Measurements from ENCODE around the gene EPB41L1. TPM values are rescaled to one million over a fixed set of nuclear protein-coding genes. Genes with fewer than 3 reads are reported as not detected.

The EPB41L1 gene
- total RNA-seq, 2 experiments from 2014 or later = 1.0 to 2.2 TPM

DNA sequence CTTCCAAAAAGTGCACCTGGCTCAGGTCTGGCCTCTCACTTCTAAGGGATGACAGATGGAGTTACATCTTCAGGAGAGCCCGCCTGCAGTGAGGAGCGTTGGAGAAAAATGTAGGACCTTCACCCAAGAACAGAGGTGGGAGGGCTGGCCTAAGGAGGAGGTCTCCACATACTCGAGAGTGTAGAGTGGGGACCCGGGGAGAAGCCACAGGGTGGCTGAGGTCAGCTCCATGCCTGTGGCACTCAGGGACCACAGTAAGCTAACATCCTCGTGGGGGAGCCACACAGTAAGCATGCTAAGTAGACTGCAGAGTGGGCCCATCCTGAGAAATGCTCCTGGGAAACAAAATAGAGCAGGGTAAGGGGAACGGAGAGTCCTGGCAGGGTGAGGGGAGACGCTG is 105.8 kb downstream of the EPB41L1 start:
- Mint-ChIP-seq H3K4me3 (no peak overlapping the region), H3K4me1 (ENCODE audit: low read depth) (no peaks in the 10 kb centered on the region), H3K27me3 (no peaks in the 10 kb centered on the region), H3K27ac (no peak overlapping the region), H3K9me3 (no peaks in the 10 kb centered on the region), H3K36me3 (ENCODE audit: low read depth) (peaks cover 5% of the 10 kb centered on the region)
- intact Hi-C loops (cut with micrococcal nuclease) = no loop called here
- DNase-seq (no peak), ATAC-seq (no peak)
- POLR2A ChIA-PET = no interaction called here
- CTCF ChIA-PET = no interaction called here
- TF ChIP-seq, protein P1, sequence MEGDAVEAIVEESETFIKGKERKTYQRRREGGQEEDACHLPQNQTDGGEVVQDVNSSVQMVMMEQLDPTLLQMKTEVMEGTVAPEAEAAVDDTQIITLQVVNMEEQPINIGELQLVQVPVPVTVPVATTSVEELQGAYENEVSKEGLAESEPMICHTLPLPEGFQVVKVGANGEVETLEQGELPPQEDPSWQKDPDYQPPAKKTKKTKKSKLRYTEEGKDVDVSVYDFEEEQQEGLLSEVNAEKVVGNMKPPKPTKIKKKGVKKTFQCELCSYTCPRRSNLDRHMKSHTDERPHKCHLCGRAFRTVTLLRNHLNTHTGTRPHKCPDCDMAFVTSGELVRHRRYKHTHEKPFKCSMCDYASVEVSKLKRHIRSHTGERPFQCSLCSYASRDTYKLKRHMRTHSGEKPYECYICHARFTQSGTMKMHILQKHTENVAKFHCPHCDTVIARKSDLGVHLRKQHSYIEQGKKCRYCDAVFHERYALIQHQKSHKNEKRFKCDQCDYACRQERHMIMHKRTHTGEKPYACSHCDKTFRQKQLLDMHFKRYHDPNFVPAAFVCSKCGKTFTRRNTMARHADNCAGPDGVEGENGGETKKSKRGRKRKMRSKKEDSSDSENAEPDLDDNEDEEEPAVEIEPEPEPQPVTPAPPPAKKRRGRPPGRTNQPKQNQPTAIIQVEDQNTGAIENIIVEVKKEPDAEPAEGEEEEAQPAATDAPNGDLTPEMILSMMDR (IDR thresholded peaks at IDR 0.05) = no peak

DNA sequence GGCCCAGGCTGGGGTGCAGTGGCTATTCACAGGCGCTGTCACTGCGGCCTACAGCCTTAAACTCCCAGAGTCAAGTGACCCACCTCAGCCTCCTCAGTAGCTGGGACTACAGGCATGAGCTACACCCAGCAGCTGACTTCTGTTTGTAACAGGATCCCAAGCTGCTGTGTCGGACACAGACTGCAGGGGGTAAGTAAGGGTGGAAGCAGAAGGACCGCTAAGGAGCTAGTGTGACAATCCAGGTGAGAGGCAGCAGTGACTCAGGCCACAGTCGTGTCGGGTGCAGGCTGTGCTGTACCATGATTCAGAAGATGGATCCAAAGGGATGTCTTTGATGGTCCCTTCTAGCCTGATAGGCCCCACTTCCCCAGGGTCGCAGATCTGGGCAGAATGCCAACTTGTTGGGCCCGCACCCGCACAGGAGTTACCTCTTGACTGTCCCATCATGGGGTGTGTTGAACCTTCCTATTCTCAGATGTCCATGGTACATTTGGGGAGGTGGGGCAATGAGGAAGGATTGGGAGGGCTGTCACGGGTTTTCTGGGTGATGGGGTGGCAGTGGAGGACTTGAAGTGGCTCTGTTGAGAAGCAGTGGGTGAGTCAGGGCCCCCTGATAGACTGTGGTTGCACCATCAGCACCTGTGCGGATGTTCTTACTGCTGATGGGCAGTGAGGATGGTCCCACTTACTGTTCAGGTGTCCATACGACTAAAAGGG is 107.0 kb downstream of the EPB41L1 start:
- Mint-ChIP-seq H3K9me3 (no peaks in the 10 kb centered on the region), H3K27me3 (no peaks in the 10 kb centered on the region), H3K4me1 (ENCODE audit: low read depth) (no peaks in the 10 kb centered on the region), H3K27ac (no peak overlapping the region), H3K4me3 (no peak overlapping the region), H3K36me3 (ENCODE audit: low read depth) (no peaks in the 10 kb centered on the region)
- ChIA-PET CTCF (interaction anchor here (1.4 kb wide), 1 partner anchor 138 kb away, joined by 3 read pairs; no protein-coding TSS in a partner anchor), POLR2A (interaction anchor here (0.6 kb wide), 1 partner anchor 23 kb away, joined by 4 read pairs; no protein-coding TSS in a partner anchor)
- TF ChIP-seq, protein P1 (IDR thresholded peaks at IDR 0.05) = no peak
- DNase-seq = no peak
- intact Hi-C loops (cut with micrococcal nuclease) = no loop called here
- ATAC-seq = no peak

DNA sequence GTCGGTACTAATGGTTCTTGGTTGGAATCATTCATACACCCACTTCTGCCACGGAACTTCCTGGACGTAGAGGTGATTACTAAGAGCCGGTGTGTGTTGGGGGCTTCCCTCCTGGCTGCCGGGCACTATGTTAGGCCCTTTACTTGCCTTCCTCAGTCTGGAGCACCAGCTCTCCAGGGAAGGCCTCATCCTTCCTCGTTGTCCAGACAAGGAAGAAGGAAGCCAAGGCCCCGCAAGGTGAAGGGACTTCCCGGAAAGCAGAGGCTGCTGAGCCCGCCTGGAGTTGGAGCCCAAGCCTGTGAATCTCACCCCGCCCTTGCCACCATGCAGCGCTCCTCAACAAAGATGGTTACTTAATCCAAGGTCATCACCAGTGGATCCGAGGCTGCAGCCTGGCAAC is 107.9 kb downstream of the EPB41L1 start:
- no peaks in the 10 kb centered on the region for H3K9me3 Mint-ChIP-seq
- intact Hi-C loops (cut with micrococcal nuclease) = no loop called here
- no peak overlapping the region for H3K27ac Mint-ChIP-seq
- TF ChIP-seq, protein P1 (IDR thresholded peaks at IDR 0.05) = no peak
- H3K27me3 Mint-ChIP-seq = no peaks in the 10 kb centered on the region
- ChIA-PET POLR2A (interaction anchor here (0.6 kb wide), 2 partner anchors 24 to 1291 kb away, joined by 3 to 4 read pairs; no protein-coding TSS in a partner anchor), CTCF (interaction anchor here (1.4 kb wide), 1 partner anchor 137 kb away, joined by 3 read pairs; no protein-coding TSS in a partner anchor)
- H3K4me3 Mint-ChIP-seq = no peak overlapping the region
- DNase-seq (no peak), ATAC-seq (no peak)
- H3K4me1 Mint-ChIP-seq (ENCODE audit: low read depth) = no peaks in the 10 kb centered on the region
- H3K36me3 Mint-ChIP-seq (ENCODE audit: low read depth) = no peaks in the 10 kb centered on the region

DNA sequence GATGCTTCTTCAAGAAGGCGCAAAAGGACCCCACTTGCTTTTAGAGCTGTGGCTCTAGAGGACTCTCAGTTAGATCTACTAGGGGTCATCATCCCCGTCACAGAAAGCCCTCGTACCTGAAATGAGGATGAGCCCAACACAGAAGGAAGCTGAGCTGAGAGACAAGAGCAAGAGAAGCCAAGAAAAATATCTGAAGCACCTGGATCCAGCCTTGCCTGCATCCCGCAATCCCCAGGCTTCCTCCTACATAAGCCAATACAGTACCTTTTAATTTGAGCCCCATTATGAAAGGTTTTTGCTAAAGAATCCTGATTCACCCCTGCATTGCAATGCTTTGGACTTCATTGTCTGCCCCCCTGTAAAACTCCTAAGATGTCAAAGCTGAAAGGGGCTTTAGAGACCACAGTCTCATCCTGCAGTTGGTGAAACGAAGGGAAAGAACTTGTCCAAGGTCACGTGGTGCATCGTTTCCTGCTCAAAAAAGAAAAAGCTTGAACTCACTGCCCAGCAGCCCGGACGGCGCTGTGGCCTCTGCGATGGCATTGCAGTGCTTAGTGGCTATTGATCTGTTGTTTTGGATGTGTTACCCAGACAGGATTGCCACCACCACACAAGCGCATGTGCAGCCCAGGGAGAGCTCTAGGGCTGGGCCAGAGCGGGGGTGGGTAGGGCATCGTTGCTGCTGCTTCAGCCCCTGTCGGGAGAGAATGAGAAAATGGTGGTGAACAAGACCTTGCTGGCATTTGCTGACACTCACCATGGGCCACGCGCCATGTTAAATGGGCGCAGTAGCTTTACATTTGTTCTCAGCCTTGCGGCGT is 110.1 kb downstream of the EPB41L1 start:
- H3K4me1 Mint-ChIP-seq (ENCODE audit: low read depth) = no peaks in the 10 kb centered on the region
- DNase-seq (no peak), ATAC-seq (no peak)
- H3K36me3 Mint-ChIP-seq (ENCODE audit: low read depth) = no peaks in the 10 kb centered on the region
- H3K27ac Mint-ChIP-seq = no peak overlapping the region
- H3K27me3 Mint-ChIP-seq = no peaks in the 10 kb centered on the region
- H3K4me3 Mint-ChIP-seq = no peak overlapping the region
- CTCF ChIA-PET = no interaction called here
- TF ChIP-seq, protein P1 (IDR thresholded peaks at IDR 0.05) = no peak
- H3K9me3 Mint-ChIP-seq = no peaks in the 10 kb centered on the region
- POLR2A ChIA-PET = interaction anchor here (0.6 kb wide), 1 partner anchor 158 kb away, joined by 3 read pairs; no protein-coding TSS in a partner anchor
- intact Hi-C loops (cut with micrococcal nuclease) = no loop called here

DNA sequence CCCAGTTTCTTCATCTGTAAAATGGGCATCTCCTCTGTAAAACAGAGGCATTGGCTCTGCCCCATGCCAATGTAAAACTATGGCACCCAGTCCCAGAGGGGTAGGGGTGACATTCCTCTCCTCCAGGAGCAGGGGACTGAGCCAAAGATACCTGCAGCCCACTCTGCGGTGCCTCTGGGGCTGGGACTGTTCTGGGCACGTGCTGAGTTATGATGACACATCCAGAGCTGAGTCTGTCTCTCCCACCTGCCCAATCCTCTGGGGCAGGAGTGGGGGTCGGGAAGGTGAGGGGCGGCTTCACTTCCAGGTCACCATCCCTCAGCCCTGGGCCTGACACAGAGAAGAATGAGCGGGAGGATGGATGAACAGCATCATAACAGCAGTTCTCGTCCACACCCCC is 111.6 kb downstream of the EPB41L1 start:
- no peak overlapping the region for H3K4me3 Mint-ChIP-seq
- CTCF ChIA-PET = interaction anchor here (0.8 to 1.4 kb wide), 2 partner anchors 64 to 173 kb away, joined by 3 read pairs; no protein-coding TSS in a partner anchor

More for the DNA sequence above, 111.6 kb downstream of the EPB41L1 start:
- no peaks in the 10 kb centered on the region for H3K4me1 Mint-ChIP-seq (ENCODE audit: low read depth)
- no peak overlapping the region for H3K27ac Mint-ChIP-seq
- POLR2A ChIA-PET = no interaction called here
- TF ChIP-seq, protein P1 (IDR thresholded peaks at IDR 0.05) = no peak
- no peak for DNase-seq
- no peaks in the 10 kb centered on the region for H3K27me3 Mint-ChIP-seq
- intact Hi-C loops (cut with micrococcal nuclease) = no loop called here
- no peaks in the 10 kb centered on the region for H3K36me3 Mint-ChIP-seq (ENCODE audit: low read depth)
- no peaks in the 10 kb centered on the region for H3K9me3 Mint-ChIP-seq
- ATAC-seq = no peak
